ENCODE measurements around the gene CST4.

CST4 gene

GRCh38 chr20:23683807-23684206 lies 5.0 kb downstream of the CST4 start:
- H3K4me3 ChIP-seq (ENCODE audit: low read depth, low read length) = no peak overlapping the region
- no peak for DNase-seq (ENCODE audit: low read depth)
- TF ChIP-seq, protein P1, sequence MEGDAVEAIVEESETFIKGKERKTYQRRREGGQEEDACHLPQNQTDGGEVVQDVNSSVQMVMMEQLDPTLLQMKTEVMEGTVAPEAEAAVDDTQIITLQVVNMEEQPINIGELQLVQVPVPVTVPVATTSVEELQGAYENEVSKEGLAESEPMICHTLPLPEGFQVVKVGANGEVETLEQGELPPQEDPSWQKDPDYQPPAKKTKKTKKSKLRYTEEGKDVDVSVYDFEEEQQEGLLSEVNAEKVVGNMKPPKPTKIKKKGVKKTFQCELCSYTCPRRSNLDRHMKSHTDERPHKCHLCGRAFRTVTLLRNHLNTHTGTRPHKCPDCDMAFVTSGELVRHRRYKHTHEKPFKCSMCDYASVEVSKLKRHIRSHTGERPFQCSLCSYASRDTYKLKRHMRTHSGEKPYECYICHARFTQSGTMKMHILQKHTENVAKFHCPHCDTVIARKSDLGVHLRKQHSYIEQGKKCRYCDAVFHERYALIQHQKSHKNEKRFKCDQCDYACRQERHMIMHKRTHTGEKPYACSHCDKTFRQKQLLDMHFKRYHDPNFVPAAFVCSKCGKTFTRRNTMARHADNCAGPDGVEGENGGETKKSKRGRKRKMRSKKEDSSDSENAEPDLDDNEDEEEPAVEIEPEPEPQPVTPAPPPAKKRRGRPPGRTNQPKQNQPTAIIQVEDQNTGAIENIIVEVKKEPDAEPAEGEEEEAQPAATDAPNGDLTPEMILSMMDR (IDR thresholded peaks at IDR 0.05; ENCODE audit: low read depth, low read length, missing control alignments) = no peak

GRCh38 chr20:23683281-23683680 lies 5.6 kb downstream of the CST4 start:
- TF ChIP-seq, protein P1 (IDR thresholded peaks at IDR 0.05; ENCODE audit: low read depth, low read length, missing control alignments) = no peak
- no peak overlapping the region for H3K4me3 ChIP-seq (ENCODE audit: low read depth, low read length)
- DNase-seq (ENCODE audit: low read depth) = no peak

GRCh38 chr20:23680146-23680545 lies 8.7 kb downstream of the CST4 start:
- TF ChIP-seq, protein P1 (IDR thresholded peaks at IDR 0.05; ENCODE audit: low read depth, low read length, missing control alignments) = no peak
- DNase-seq (ENCODE audit: low read depth) = no peak
- H3K4me3 ChIP-seq (ENCODE audit: low read depth, low read length) = no peak overlapping the region

- no peak for DNase-seq (ENCODE audit: low read depth)
- TF ChIP-seq, protein P1 (IDR thresholded peaks at IDR 0.05; ENCODE audit: low read depth, low read length, missing control alignments) = no peak
- H3K4me3 ChIP-seq (ENCODE audit: low read depth, low read length) = no peak overlapping the region
Measured at GRCh38 chr20:23679133-23680092, 9.4 kb downstream of the CST4 start.

DNA sequence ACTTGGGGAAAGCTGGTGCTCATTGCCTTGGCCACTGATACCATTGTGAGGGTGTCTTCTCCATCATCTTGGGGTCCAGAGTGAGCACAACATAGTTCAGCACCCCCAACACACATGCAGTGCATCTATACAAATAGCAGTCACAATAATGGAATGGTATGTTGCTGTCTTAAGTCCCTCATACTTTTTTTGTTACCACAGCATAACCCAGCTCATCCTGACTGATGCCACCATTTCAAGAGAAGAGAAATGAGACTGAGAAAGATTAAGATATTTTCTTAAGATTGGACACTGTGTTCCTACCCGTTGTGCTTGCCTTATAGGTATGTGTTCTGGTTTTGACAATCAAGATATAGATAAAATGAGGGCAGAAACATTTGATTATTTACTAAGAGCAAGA lies 15.6 kb downstream of the CST4 start:
- H3K4me3 ChIP-seq (ENCODE audit: low read depth, low read length) = no peak overlapping the region
- no peak for DNase-seq (ENCODE audit: low read depth)
- TF ChIP-seq, protein P1 (IDR thresholded peaks at IDR 0.05; ENCODE audit: low read depth, low read length, missing control alignments) = no peak

DNA sequence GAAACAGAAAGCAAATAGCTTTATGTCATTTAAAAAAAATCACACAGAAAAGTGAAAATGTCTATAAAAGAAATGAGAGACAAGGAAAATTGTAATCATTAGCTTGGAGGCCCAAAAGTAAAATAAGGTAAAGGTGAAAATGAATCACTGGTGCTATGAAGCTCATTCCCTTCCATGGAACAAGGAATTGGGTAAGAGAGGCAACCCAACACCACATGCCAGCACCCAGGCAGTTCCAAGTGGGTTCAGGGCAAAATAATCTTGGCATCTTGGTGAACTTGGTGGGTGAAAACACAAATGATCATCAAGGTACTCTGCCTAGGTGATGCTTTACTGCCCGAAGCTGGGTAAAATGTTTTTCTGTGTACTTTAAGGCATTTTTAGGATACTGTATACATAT lies 16.7 kb downstream of the CST4 start:
- H3K4me3 ChIP-seq (ENCODE audit: low read depth, low read length) = no peak overlapping the region
- no peak for DNase-seq (ENCODE audit: low read depth)
- TF ChIP-seq, protein P1 (IDR thresholded peaks at IDR 0.05; ENCODE audit: low read depth, low read length, missing control alignments) = no peak

DNA sequence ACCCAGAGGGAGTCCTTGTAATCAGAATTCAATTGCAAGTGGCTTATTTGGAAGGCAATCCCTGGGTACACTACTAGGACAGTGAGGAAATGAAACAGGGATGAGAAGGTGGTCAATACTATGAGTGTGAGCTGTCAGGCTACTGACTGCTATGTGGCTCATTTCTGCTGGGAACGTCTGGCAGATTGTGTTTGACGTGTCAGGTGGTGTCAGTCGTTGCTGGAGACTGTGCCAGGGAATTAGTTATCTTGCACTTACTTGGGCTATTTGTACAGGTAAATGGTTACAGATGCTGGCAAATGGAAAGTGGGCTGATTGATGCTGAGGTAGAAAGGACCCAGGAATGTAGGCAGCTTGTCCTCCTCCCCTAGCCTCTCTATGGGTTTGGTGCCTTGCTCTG lies 17.4 kb downstream of the CST4 start:
- no peak overlapping the region for H3K4me3 ChIP-seq (ENCODE audit: low read depth, low read length)
- no peak for DNase-seq (ENCODE audit: low read depth)
- TF ChIP-seq, protein P1 (IDR thresholded peaks at IDR 0.05; ENCODE audit: low read depth, low read length, missing control alignments) = no peak
